Cardiac septum (tissue), 1 donor: ENCODE data around the gene AJM1. TPM values are rescaled to one million over a fixed set of nuclear protein-coding genes. Genes with fewer than 3 reads are reported as not detected.
"Not testable (repeated sequence)": the region's sequence is repeated elsewhere in the genome, so short reads cannot be mapped to it uniquely, and the experiment has no call there.

Experiments
- DNase-seq: peaks from one replicate; pipeline ENCODE4 v3.0.0-alpha.2; 2020; ENCODE audit warnings: low spot score
- intact Hi-C: fragments of 100-400 bp; cut with DNase I; formaldehyde crosslinking; loops from one replicate; pipeline ENCODE4 v1.14.0; 2022
- total RNA-seq: library from RNA; stranded (reverse); fragmentation: NEBNext Ultra II Directional; extraction: Animal tissue kit (Norgen Biotek cat#: 25700); gene quantifications from one replicate; pipeline ENCODE4 v1.2.1, GENCODE V29; 2021
- donor health status: DM: no; HTN: no; CAD: no.

The AJM1 gene
- total RNA-seq, 1 donor from 2014 or later = 8.6 TPM

GRCh38 chr9:136861874-136862457 lies 19.7 kb downstream of the AJM1 start:
- intact Hi-C loops = no loop called here

GRCh38 chr9:136862849-136863622 lies 20.8 kb downstream of the AJM1 start:
- intact Hi-C loops = no loop called here
- DNase-seq = peak; percentile 71

More at GRCh38 chr9:136861874-136862457, 19.7 kb downstream of the AJM1 start:
- DNase-seq = no peak

GRCh38 chr9:136863623-136864273 lies 21.5 kb downstream of the AJM1 start:
- intact Hi-C loops = no loop called here
- DNase-seq = no peak

GRCh38 chr9:136865041-136865767 lies 22.9 kb downstream of the AJM1 start:
- intact Hi-C loops = no loop called here
- DNase-seq = no peak

GRCh38 chr9:136865768-136866103 lies 23.5 kb downstream of the AJM1 start:
- intact Hi-C loops = no loop called here
- no peak for DNase-seq

- intact Hi-C loops, DNase-seq: not testable (repeated sequence)
Observed at GRCh38 chr9:136866898-136867421, 24.7 kb downstream of the AJM1 start.

GRCh38 chr9:136867480-136867879 lies 25.2 kb downstream of the AJM1 start:
- no peak for DNase-seq
- intact Hi-C loops = no loop called here

GRCh38 chr9:136867917-136868316 lies 25.6 kb downstream of the AJM1 start:
- intact Hi-C loops = no loop called here
- DNase-seq = no peak

GRCh38 chr9:136868644-136869043 lies 26.4 kb downstream of the AJM1 start:
- intact Hi-C loops = no loop called here
- DNase-seq = no peak

- DNase-seq, intact Hi-C loops: not testable (repeated sequence)
Observed at GRCh38 chr9:136869611-136870010, 27.3 kb downstream of the AJM1 start.

GRCh38 chr9:136875155-136875554 lies 32.9 kb downstream of the AJM1 start:
- intact Hi-C loops = no loop called here
- DNase-seq = no peak

GRCh38 chr9:136876476-136876875 lies 34.2 kb downstream of the AJM1 start:
- intact Hi-C loops = no loop called here
- DNase-seq = no peak

GRCh38 chr9:136880651-136881050 lies 38.4 kb downstream of the AJM1 start:
- DNase-seq = no peak
- intact Hi-C loops = no loop called here

- intact Hi-C loops = no loop called here
- DNase-seq = no peak
Observed at GRCh38 chr9:136881691-136882108, 39.4 kb downstream of the AJM1 start.

GRCh38 chr9:136882109-136882946 lies 40.0 kb downstream of the AJM1 start:
- DNase-seq = no peak
- intact Hi-C loops = no loop called here

- DNase-seq, intact Hi-C loops: not testable (repeated sequence)
Observed at GRCh38 chr9:136882947-136883283, 40.6 kb downstream of the AJM1 start.

GRCh38 chr9:136883670-136884069 lies 41.4 kb downstream of the AJM1 start:
- intact Hi-C loops, DNase-seq: not testable (repeated sequence)

GRCh38 chr9:136885950-136886578 lies 43.8 kb downstream of the AJM1 start, which contains the start of gene TRAF2:
Gene TRAF2, plus strand, starts transcription at chr9:136886516. Its CDS starts 12,225 bp downstream, at chr9:136898741.
- DNase-seq = peak; percentile 99
- intact Hi-C loops = loop anchor here (2.0 to 5.0 kb wide), 2 partner anchors 39 to 56 kb away; partner anchors contain the start of gene FBXW5
